KOPT-K1 (cell line): ENCODE measurements around the gene IFITM5.
"Not testable (repeated sequence)": the region's sequence is repeated elsewhere in the genome, so short reads cannot be mapped to it uniquely, and the experiment has no call there.

Experiments used
- H3K27ac ChIP-seq: fragments of 200-600 bp; sonication (generic); 2 replicates; pipeline ENCODE4 v1.5.1; 2016; ENCODE audit warnings: antibody characterized with exemption, mild to moderate bottlenecking, low read depth, low read length; ENCODE audit not compliant: poor library complexity, severe bottlenecking
- H3K36me3 ChIP-seq: fragments of 200-600 bp; sonication (generic); 2 replicates; pipeline ENCODE4 v1.5.1; 2017; ENCODE audit warnings: antibody characterized with exemption, mild to moderate bottlenecking, low read length, moderate library complexity; ENCODE audit not compliant: insufficient read depth
- H3K9me3 ChIP-seq: fragments of 200-600 bp; sonication (generic); 2 replicates; pipeline ENCODE4 v1.5.1; 2017; ENCODE audit warnings: antibody characterized with exemption, low read length, mild to moderate bottlenecking; ENCODE audit not compliant: insufficient read depth, poor library complexity, severe bottlenecking

Gene IFITM5

GRCh38 chr11:299081-299891, at the start of gene IFITM5:
IFITM5 (minus strand) TSS chr11:299526; CDS start chr11:299490, 36 bp downstream.
- no peak within 1 kb of the TSS for H3K27ac ChIP-seq
- H3K36me3 ChIP-seq = peaks cover 24% of the 10 kb centered on the region
- H3K9me3 ChIP-seq = no peaks in the 10 kb centered on the region

- Histone ChIP-seq H3K36me3 (no peaks in the 10 kb centered on the region), H3K27ac (no peak overlapping the region), H3K9me3 (no peaks in the 10 kb centered on the region)
These were observed 47.2 kb upstream of the IFITM5 start for GRCh38 chr11:346529-346928.

- no peaks in the 10 kb centered on the region for H3K36me3 ChIP-seq
- H3K9me3 ChIP-seq = no peaks in the 10 kb centered on the region
- no peak overlapping the region for H3K27ac ChIP-seq
These were observed 45.7 kb upstream of the IFITM5 start for GRCh38 chr11:344836-345578.

- no peaks in the 10 kb centered on the region for H3K36me3 ChIP-seq
- peak overlapping the region; percentile 35 for H3K27ac ChIP-seq
- H3K9me3 ChIP-seq = no peaks in the 10 kb centered on the region
These were observed 43.0 kb upstream of the IFITM5 start for GRCh38 chr11:342328-342727.

- no peaks in the 10 kb centered on the region for H3K9me3 ChIP-seq
- H3K27ac ChIP-seq = peak overlapping the region; percentile 48
- no peaks in the 10 kb centered on the region for H3K36me3 ChIP-seq
These were observed 41.5 kb upstream of the IFITM5 start for GRCh38 chr11:340539-341512.

- no peaks in the 10 kb centered on the region for H3K9me3 ChIP-seq
- no peaks in the 10 kb centered on the region for H3K36me3 ChIP-seq
- peak overlapping the region; percentile 48 for H3K27ac ChIP-seq
These were observed 40.6 kb upstream of the IFITM5 start for GRCh38 chr11:339963-340362.

- no peaks in the 10 kb centered on the region for H3K36me3 ChIP-seq
- no peak overlapping the region for H3K27ac ChIP-seq
- H3K9me3 ChIP-seq = peaks cover 6% of the 10 kb centered on the region
These were observed 38.4 kb upstream of the IFITM5 start for GRCh38 chr11:337711-338110.

GRCh38 chr11:336659-337198, 37.4 kb upstream of the IFITM5 start:
- Histone ChIP-seq H3K36me3 (no peaks in the 10 kb centered on the region), H3K9me3 (peaks cover 6% of the 10 kb centered on the region), H3K27ac (peak overlapping the region; percentile 57)

- no peaks in the 10 kb centered on the region for H3K36me3 ChIP-seq
- peaks cover 6% of the 10 kb centered on the region for H3K9me3 ChIP-seq
- peak overlapping the region; percentile 57 for H3K27ac ChIP-seq
These were observed 36.7 kb upstream of the IFITM5 start for GRCh38 chr11:335779-336658.

GRCh38 chr11:334264-334994, 35.1 kb upstream of the IFITM5 start:
- H3K27ac ChIP-seq = peak overlapping the region; percentile 18
- no peaks in the 10 kb centered on the region for H3K36me3 ChIP-seq
- H3K9me3 ChIP-seq = peaks cover 6% of the 10 kb centered on the region

- not testable (repeated sequence) for H3K36me3 ChIP-seq, H3K9me3 ChIP-seq
- peak overlapping the region; percentile 18 for H3K27ac ChIP-seq
These were observed 34.4 kb upstream of the IFITM5 start for GRCh38 chr11:333616-334263.

- Histone ChIP-seq H3K36me3 (no peaks in the 10 kb centered on the region), H3K27ac (peak overlapping the region; percentile 82), H3K9me3 (peaks cover 6% of the 10 kb centered on the region)
These were observed 33.5 kb upstream of the IFITM5 start for GRCh38 chr11:332651-333480.
